CD14-positive monocyte (primary cell): ENCODE data around the gene KCNJ6. TPM values are rescaled to one million over a fixed set of nuclear protein-coding genes. Genes with fewer than 3 reads are reported as not detected.

ENCODE experiments used
- DNase-seq, 3 donors: peaks; one replicate each; pipeline ENCODE4 v3.0.0-alpha.2; 2011 to 2022
- H2AFZ ChIP-seq: 2 replicates; pipeline ENCODE4 v1.6.0; 2012; ENCODE audit warnings: mild to moderate bottlenecking, low read depth, low read length, inconsistent platforms; ENCODE audit not compliant: insufficient read depth, poor library complexity, severe bottlenecking
- H3K27ac ChIP-seq, 2 donors: 1 replicate in 1 of 2; 2 replicates in 1 of 2; pipeline ENCODE4 v1.5.1; 2012 to 2013; ENCODE audit warnings: low read length in 2 of 2, control low read depth in 1 of 2, inconsistent platforms in 1 of 2, low read depth in 1 of 2, mild to moderate bottlenecking in 1 of 2
- H3K27me3 ChIP-seq, 2 donors: one replicate each; pipeline versions ENCODE4 v1.6.0 to v1.6.1; 2011 to 2013; ENCODE audit warnings: low read length in 2 of 2; ENCODE audit not compliant: control insufficient read depth in 2 of 2, insufficient read depth in 2 of 2
- H3K36me3 ChIP-seq, 2 donors: replicated peaks in 1 of 2; 1 replicate in 1 of 2; 2 replicates in 1 of 2; pipeline versions ENCODE4 v1.5.1 to v1.6.1; 2012 to 2013; ENCODE audit warnings: low read length in 2 of 2, control low read depth in 1 of 2, inconsistent platforms in 1 of 2, mild to moderate bottlenecking in 1 of 2; ENCODE audit not compliant: insufficient read depth in 2 of 2, control insufficient read depth in 1 of 2
- H3K4me1 ChIP-seq, 2 donors: 1 replicate in 1 of 2; 2 replicates in 1 of 2; pipeline versions ENCODE4 v1.5.1 to v1.6.1; 2012 to 2013; ENCODE audit warnings: low read length in 2 of 2, control low read depth in 1 of 2, inconsistent platforms in 1 of 2, mild to moderate bottlenecking in 1 of 2, moderate library complexity in 1 of 2; ENCODE audit not compliant: insufficient read depth in 2 of 2, control insufficient read depth in 1 of 2
- H3K4me2 ChIP-seq: replicated peaks from 2 replicates; pipeline ENCODE3; 2012; ENCODE audit warnings: low read length, moderate library complexity, mild to moderate bottlenecking; ENCODE audit not compliant: poor library complexity, severe bottlenecking; ENCODE audit errors: extremely low read depth
- H3K4me3 ChIP-seq, 3 experiments: fragments of 200-600 bp in 1 of 3; sonication (generic) in 1 of 3; replicated peaks in 1 of 3; 1 replicate in 2 of 3; 2 replicates in 1 of 3; pipeline ENCODE4 v1.5.1; 2011 to 2013; ENCODE audit warnings: low read length in 3 of 3, mild to moderate bottlenecking in 3 of 3, control low read depth in 2 of 3, low read depth in 2 of 3, inconsistent platforms in 1 of 3, moderate library complexity in 1 of 3
- H3K79me2 ChIP-seq: 2 replicates; pipeline ENCODE4 v1.6.0; 2012; ENCODE audit warnings: mild to moderate bottlenecking, control low read depth, inconsistent platforms, low read length, moderate library complexity; ENCODE audit not compliant: insufficient read depth
- H3K9ac ChIP-seq: 2 replicates; pipeline ENCODE4 v1.6.0; 2017; ENCODE audit warnings: low read length, mild to moderate bottlenecking; ENCODE audit not compliant: insufficient read depth, poor library complexity, severe bottlenecking
- H3K9me3 ChIP-seq, 2 donors: replicated peaks in 1 of 2; 1 replicate in 1 of 2; 2 replicates in 1 of 2; pipeline versions ENCODE4 v1.5.1 to v1.6.1; 2012 to 2013; ENCODE audit warnings: low read length in 2 of 2, control low read depth in 1 of 2; ENCODE audit not compliant: control insufficient read depth in 1 of 2, insufficient read depth in 1 of 2
- H4K20me1 ChIP-seq: 2 replicates; pipeline ENCODE4 v1.6.0; 2012; ENCODE audit warnings: mild to moderate bottlenecking, low read length, control low read depth, moderate library complexity; ENCODE audit not compliant: insufficient read depth
- H3K27ac Mint-ChIP-seq, 7 donors: one replicate each; pipeline ENCODE4 v1.8.0; 2020; ENCODE audit warnings: mild to moderate bottlenecking in 7 of 7, mixed read lengths in 7 of 7, moderate library complexity in 6 of 7, inconsistent platforms in 2 of 7
- H3K27me3 Mint-ChIP-seq, 3 donors: one replicate each; pipeline ENCODE4 v1.8.0; 2021 to 2022; ENCODE audit warnings: low read depth in 3 of 3, mild to moderate bottlenecking in 3 of 3, mixed read lengths in 3 of 3, moderate library complexity in 3 of 3, inconsistent platforms in 1 of 3
- H3K36me3 Mint-ChIP-seq, 2 donors: one replicate each; pipeline ENCODE4 v1.8.0; 2020; ENCODE audit warnings: mixed read lengths in 2 of 2, inconsistent platforms in 1 of 2, mild to moderate bottlenecking in 1 of 2
- H3K4me1 Mint-ChIP-seq: one replicate; pipeline ENCODE4 v1.8.0; 2020; ENCODE audit warnings: mild to moderate bottlenecking, mixed read lengths
- H3K4me3 Mint-ChIP-seq, 2 donors: one replicate each; pipeline ENCODE4 v1.8.0; 2020; ENCODE audit warnings: mild to moderate bottlenecking in 2 of 2, mixed read lengths in 2 of 2, moderate library complexity in 1 of 2
- H3K9me3 Mint-ChIP-seq, 7 donors: one replicate each; pipeline ENCODE4 v1.8.0; 2020 to 2022; ENCODE audit warnings: mixed read lengths in 7 of 7, mild to moderate bottlenecking in 6 of 7, moderate library complexity in 6 of 7, inconsistent platforms in 2 of 7
- WGBS: methylation state at CpG from one replicate; pipeline ENCODE4 v1.1.5; 2013; ENCODE audit warnings: missing lambda C conversion rate; ENCODE audit not compliant: insufficient coverage; 5-methylcytosine and 5-hydroxymethylcytosine counted together
- intact Hi-C, 2 donors: fragments of 100-400 bp; cut with micrococcal nuclease; formaldehyde crosslinking; loops; one replicate each; pipeline versions ENCODE4 v1.15.0 to v1.15.1; 2023
- polyA plus RNA-seq, 3 donors: library from polyadenylated mRNA; depleted of rRNA in 1 of 3; unstranded in 2 of 3; stranded (reverse) in 1 of 3; fragments of 300-500 nt in 2 of 3; fragments of >200 nt in 1 of 3; fragmentation: Illumina TruSeq in 2 of 3; gene quantifications; 1 replicate in 2 of 3; 2 replicates in 1 of 3; pipeline ENCODE4 v1.2.3, GENCODE V29; 2012 to 2021
- TF ChIP-seq, protein P1 (sequence below): fragments of 200-600 bp; IDR thresholded peaks from one replicate; pipeline ENCODE4 v1.8.0; 2022; ENCODE audit warnings: antibody characterized with exemption, mild to moderate bottlenecking

KCNJ6 gene
- polyA plus RNA-seq, 3 donors, result not detected

DNA sequence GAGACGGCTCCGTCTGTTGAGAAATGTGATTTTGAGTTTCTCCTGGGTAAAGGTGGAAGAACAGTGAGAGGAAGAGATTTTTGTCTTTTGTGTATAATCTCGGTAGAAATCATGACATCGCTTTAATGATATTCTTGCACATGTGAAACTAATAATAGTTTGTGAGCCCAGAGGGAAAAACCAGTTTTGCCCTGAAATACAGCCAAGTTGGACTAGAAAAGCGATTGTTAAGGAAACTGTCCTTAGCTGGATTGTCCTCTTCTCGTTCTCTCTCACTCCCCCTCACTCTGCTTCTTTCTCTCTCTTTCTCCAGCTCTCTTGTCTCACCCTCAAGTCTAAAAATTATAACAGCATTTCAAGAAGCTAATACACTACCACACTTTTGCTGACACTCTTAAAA lies 17.1 kb downstream of the KCNJ6 start:
- Histone ChIP-seq H3K4me2 (no peak overlapping the region), H3K9me3 (no peaks in the 10 kb centered on the region), H3K4me3 (no peak overlapping the region), H3K9ac (no peak overlapping the region), H2AFZ (no peak overlapping the region), H3K27ac (no peak overlapping the region), H3K79me2 (no peaks in the 10 kb centered on the region), H4K20me1 (no peaks in the 10 kb centered on the region), H3K27me3 (no peaks in the 10 kb centered on the region), H3K36me3 (no peaks in the 10 kb centered on the region), H3K4me1 (no peaks in the 10 kb centered on the region)
- DNase-seq, result no peak
- H3K4me1 Mint-ChIP-seq, result no peaks in the 10 kb centered on the region
- H3K27ac Mint-ChIP-seq, result no peak overlapping the region
- TF ChIP-seq, protein P1, sequence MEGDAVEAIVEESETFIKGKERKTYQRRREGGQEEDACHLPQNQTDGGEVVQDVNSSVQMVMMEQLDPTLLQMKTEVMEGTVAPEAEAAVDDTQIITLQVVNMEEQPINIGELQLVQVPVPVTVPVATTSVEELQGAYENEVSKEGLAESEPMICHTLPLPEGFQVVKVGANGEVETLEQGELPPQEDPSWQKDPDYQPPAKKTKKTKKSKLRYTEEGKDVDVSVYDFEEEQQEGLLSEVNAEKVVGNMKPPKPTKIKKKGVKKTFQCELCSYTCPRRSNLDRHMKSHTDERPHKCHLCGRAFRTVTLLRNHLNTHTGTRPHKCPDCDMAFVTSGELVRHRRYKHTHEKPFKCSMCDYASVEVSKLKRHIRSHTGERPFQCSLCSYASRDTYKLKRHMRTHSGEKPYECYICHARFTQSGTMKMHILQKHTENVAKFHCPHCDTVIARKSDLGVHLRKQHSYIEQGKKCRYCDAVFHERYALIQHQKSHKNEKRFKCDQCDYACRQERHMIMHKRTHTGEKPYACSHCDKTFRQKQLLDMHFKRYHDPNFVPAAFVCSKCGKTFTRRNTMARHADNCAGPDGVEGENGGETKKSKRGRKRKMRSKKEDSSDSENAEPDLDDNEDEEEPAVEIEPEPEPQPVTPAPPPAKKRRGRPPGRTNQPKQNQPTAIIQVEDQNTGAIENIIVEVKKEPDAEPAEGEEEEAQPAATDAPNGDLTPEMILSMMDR, result no peak
- no peak overlapping the region for H3K4me3 Mint-ChIP-seq
- no peaks in the 10 kb centered on the region for H3K36me3 Mint-ChIP-seq
- no peaks in the 10 kb centered on the region for H3K9me3 Mint-ChIP-seq
- peaks cover 13 to 24% (median 18%) of the 10 kb centered on the region in 3 donors for H3K27me3 Mint-ChIP-seq
- intact Hi-C loops, result no loop called here
- WGBS, result 100% methylated on average over 2 of the region's 6 CpGs

GRCh38 chr21:37896788-37897187 lies 19.5 kb downstream of the KCNJ6 start:
- TF ChIP-seq, protein P1, result no peak
- no peak overlapping the region for H3K4me3 Mint-ChIP-seq
- Histone ChIP-seq H4K20me1 (no peaks in the 10 kb centered on the region), H3K9me3 (no peaks in the 10 kb centered on the region), H3K79me2 (no peaks in the 10 kb centered on the region), H3K27ac (no peak overlapping the region), H3K9ac (no peak overlapping the region), H3K4me3 (no peak overlapping the region), H2AFZ (no peak overlapping the region), H3K27me3 (no peaks in the 10 kb centered on the region), H3K4me2 (no peak overlapping the region), H3K36me3 (no peaks in the 10 kb centered on the region), H3K4me1 (no peaks in the 10 kb centered on the region)
- H3K36me3 Mint-ChIP-seq, result no peaks in the 10 kb centered on the region
- no peak overlapping the region for H3K27ac Mint-ChIP-seq
- DNase-seq, result no peak
- H3K27me3 Mint-ChIP-seq, result peaks cover 10 to 23% (median 14%) of the 10 kb centered on the region in 3 donors
- H3K9me3 Mint-ChIP-seq, result peaks cover 0 to 2% (median 0%) of the 10 kb centered on the region in 7 donors
- intact Hi-C loops, result no loop called here
- WGBS, result 79% methylated on average over 5 of the region's 5 CpGs
- no peaks in the 10 kb centered on the region for H3K4me1 Mint-ChIP-seq
